Skeletal muscle tissue (tissue), 4 donors: Measurements from ENCODE around the gene TNNT3. TPM values are rescaled to one million over a fixed set of nuclear protein-coding genes. Genes with fewer than 3 reads are reported as not detected.

ENCODE experiments used
- H3K27ac ChIP-seq: one replicate; pipeline ENCODE4 v1.7.0; 2013; ENCODE audit warnings: mild to moderate bottlenecking, low read depth, low read length, inconsistent platforms
- H3K27me3 ChIP-seq, 3 donors: one replicate each; pipeline ENCODE4 v1.7.0; 2013; ENCODE audit warnings: low read length in 3 of 3; ENCODE audit not compliant: control insufficient read depth in 3 of 3, insufficient read depth in 3 of 3
- H3K36me3 ChIP-seq, 3 donors: one replicate each; pipeline ENCODE4 v1.7.0; 2013; ENCODE audit warnings: low read length in 3 of 3; ENCODE audit not compliant: control insufficient read depth in 3 of 3, insufficient read depth in 3 of 3
- H3K4me1 ChIP-seq, 3 donors: one replicate each; pipeline ENCODE4 v1.7.0; 2013; ENCODE audit warnings: low read length in 3 of 3, mild to moderate bottlenecking in 3 of 3; ENCODE audit not compliant: control insufficient read depth in 3 of 3, insufficient read depth in 3 of 3
- H3K4me3 ChIP-seq, 3 donors: one replicate each; pipeline ENCODE4 v1.7.0; 2013; ENCODE audit warnings: low read length in 3 of 3
- H3K9ac ChIP-seq, 3 donors: one replicate each; pipeline ENCODE4 v1.7.0; 2013; ENCODE audit warnings: low read length in 3 of 3, mild to moderate bottlenecking in 3 of 3, moderate library complexity in 2 of 3, low read depth in 1 of 3
- H3K9me3 ChIP-seq, 3 donors: one replicate each; pipeline ENCODE4 v1.7.0; 2013; ENCODE audit warnings: low read length in 3 of 3; ENCODE audit not compliant: control insufficient read depth in 3 of 3
- total RNA-seq: library from RNA; depleted of rRNA; stranded (reverse); fragments of >200 nt; gene quantifications from one replicate; pipeline ENCODE4 v1.2.3, GENCODE V29; 2014
- donor health status: Osteomylitis.

TNNT3 gene
- total RNA-seq, 1 donor from 2014 or later = 4,042 TPM

DNA sequence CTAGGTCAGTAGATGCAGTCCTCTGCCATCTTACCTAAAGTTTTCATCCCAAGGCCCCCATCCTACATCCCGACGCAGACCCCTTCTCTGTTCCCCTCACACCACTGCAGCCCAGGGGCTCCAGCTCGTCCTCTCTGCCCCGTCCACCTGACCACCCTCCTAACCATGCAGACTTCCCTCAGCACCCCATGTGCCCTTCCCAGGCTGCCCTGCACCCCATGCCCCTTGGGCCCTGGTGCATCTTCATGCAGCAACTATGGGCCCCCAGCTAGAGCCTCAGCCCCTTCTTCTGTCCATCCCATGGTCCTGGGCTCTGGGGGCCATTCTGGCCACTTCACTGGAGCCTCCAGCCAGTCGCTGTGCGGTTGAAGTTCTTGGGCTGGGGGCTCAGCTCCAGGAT is 30.7 kb upstream of the TNNT3 start:
- Histone ChIP-seq H3K4me1 (peaks cover 53 to 65% (median 56%) of the 10 kb centered on the region in 3 donors), H3K27me3 (no peaks in the 10 kb centered on the region), H3K4me3 (no peak overlapping the region), H3K9ac (peak overlapping the region in 2 of 3 donors; percentile 54 to 57), H3K36me3 (peaks cover 10 to 38% (median 11%) of the 10 kb centered on the region in 3 donors), H3K9me3 (no peaks in the 10 kb centered on the region), H3K27ac (peak overlapping the region; percentile 64)

DNA sequence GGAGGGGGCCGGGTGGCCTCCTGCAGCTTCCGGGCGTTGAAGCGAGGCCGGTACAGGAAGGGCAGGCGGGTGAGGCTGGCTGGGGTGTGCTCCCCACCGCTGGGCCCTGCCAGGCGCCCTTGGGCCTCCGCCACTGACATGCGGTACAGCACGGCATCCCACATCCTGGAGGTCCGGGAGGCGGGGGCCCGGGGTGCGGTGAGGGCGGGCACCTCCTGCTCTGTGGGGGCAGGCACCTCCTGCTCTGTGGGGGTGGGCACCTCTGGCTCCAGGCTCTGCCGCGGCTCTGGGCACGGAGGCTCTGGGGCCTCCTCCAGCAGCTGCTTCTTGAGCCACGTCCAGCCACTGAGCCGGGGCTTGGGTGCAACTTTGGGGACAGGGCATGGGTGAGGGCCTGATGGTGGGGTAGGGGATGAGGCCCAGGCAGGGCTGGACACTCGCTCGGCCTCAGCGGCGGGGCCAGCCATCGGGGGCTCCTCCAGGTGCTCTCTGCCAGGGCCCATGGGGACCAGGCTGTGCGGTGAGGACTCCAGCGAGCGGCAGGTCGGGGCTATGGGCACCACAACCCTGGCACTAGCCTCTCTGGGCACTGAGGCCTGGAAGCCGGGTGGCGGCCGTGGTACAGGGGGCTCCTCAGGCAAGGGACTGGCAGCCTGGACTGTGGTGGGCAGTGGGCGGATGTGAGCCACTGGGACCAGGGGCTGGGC is 30.1 kb upstream of the TNNT3 start:
- no peak overlapping the region for H3K27ac ChIP-seq
- H3K4me3 ChIP-seq = no peak overlapping the region
- H3K9ac ChIP-seq = peak overlapping the region in 1 of 3 donors; percentile 57
- no peaks in the 10 kb centered on the region for H3K27me3 ChIP-seq
- H3K9me3 ChIP-seq = no peaks in the 10 kb centered on the region
- H3K4me1 ChIP-seq = peaks cover 53 to 66% (median 56%) of the 10 kb centered on the region in 3 donors
- peaks cover 10 to 38% (median 11%) of the 10 kb centered on the region in 3 donors for H3K36me3 ChIP-seq

DNA sequence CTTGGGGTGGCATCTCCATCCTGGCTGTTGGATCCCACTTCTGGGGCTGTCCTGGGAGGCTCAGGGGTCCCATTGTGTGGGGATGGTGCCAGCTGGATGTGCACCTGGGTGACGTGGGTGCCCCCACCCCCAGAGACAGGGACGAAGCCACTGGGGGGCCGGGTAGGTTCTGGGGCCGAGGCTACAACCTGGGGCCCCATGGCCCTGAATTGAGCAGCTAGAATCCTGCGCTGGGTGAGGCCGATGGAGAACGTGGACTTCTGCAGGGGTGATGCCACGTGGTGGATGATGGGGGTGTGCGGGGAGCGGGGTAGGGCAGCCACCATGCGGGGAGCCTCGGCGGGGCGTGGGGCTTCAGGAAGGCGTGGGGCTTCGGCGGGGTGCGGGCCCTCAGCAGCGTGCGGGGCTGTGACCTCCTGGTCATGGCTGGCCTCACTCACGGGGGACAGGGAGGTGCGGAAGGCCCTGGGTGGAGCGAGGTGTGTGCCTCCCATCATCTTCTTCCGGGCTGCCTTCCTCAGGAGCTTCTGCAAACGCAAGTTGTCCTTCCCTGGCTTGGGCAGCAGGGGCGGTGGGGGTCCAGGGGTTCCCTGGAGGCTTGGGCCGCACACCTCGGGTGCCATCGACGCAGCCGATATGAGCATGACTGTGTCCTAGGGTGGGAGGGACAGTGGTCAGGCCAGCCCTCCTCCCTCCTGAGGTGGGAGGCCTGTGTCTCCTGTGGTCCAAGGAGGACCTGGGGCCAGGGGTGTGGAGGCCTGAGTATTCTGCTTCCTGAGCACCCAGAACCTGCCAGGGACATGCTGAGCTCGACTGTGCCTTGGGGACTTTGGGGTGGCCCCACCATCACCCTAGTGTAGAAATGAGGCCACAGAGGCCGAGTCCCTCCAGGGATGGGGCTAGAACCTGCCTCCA is 29.3 kb upstream of the TNNT3 start:
- Histone ChIP-seq H3K4me3 (peak overlapping the region in 1 of 3 donors; percentile 26), H3K9ac (peak overlapping the region; percentile 22 to 70 (median 59)), H3K27ac (peak overlapping the region; percentile 80), H3K9me3 (no peaks in the 10 kb centered on the region), H3K4me1 (peaks cover 53 to 66% (median 56%) of the 10 kb centered on the region in 3 donors), H3K36me3 (peaks cover 6 to 29% (median 11%) of the 10 kb centered on the region in 3 donors), H3K27me3 (no peaks in the 10 kb centered on the region)

DNA sequence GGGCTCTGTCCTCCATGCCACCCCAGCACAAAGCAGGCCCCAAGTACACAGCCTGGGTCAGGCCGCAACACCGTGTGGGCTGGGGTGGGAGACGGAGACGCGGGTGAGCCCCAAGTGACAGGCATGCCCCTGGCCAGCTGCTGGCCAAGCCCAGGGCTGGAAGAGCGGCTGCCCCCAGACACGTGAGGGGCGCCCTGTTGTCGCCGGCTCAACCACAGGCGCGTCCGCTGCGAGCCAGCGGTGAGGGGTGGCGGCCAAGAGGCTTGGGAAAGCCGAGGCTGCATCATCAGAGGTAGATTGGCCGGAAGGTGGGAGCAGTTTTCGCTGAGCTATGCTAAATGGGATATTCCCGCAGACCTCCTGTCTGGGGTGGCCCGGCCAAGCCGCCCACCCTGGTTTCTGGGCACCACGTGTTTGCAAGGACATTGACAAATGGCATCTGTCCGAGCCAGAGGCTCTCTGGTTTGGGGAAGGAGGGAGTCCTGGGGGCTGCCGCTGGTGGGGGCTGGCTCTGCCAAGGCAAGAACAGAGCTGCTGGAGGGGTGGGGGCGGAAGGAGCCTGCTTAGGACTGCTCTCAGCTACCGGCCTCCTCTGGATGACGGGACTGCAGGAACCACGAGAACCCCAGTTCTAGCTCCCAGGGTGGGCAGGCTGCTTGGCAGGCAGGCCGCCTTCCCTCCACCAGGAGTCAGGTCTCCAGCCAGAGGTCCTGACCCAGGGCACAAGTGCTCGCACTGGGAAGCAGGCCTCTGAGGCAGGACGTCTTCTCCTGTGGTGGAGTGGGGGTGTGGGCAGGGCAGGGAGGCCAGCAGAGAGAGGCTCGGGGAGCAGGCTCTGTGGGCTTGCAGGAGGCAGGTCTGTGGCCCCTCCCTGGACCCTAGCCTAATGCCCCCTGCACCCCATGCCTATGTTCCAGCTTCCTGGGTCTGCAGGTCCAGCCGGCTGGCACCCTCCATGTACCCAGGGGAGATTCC is 28.4 kb upstream of the TNNT3 start:
- Histone ChIP-seq H3K9ac (peak overlapping the region; percentile 59 to 76 (median 70)), H3K27me3 (no peaks in the 10 kb centered on the region), H3K4me1 (peaks cover 53 to 66% (median 56%) of the 10 kb centered on the region in 3 donors), H3K36me3 (peaks cover 3 to 20% (median 11%) of the 10 kb centered on the region in 3 donors), H3K27ac (peak overlapping the region; percentile 80), H3K4me3 (peak overlapping the region; percentile 13 to 50 (median 14)), H3K9me3 (no peaks in the 10 kb centered on the region)

DNA sequence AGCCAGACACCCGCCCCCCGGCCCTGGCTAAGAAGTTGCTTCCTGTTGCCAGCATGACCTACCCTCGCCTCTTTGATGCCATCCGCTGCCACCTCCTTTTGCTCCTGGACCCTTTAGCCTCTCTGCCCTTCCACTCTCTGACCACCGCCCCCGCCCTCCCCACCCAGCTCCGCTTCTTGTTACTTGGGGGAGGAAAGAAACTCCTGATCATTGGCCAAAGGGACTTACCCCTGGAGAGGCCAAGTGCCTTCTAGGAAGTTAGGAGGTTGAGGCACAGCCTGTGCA is 27.7 kb upstream of the TNNT3 start, which contains the start of gene PRR33:
PRR33 (minus strand) TSS at position 65 of the 285 bp plus-strand sequence. CDS start 1,311 bp downstream, outside the sequence.
- Histone ChIP-seq H3K9ac (peak within 1 kb of the TSS; percentile 59 to 76 (median 70)), H3K36me3 (peaks cover 0 to 16% (median 11%) of the 10 kb centered on the region in 3 donors), H3K4me1 (peaks cover 53 to 66% (median 56%) of the 10 kb centered on the region in 3 donors), H3K4me3 (peak within 1 kb of the TSS; percentile 14 to 50 (median 22)), H3K27ac (peak within 1 kb of the TSS; percentile 80), H3K27me3 (no peaks in the 10 kb centered on the region), H3K9me3 (no peaks in the 10 kb centered on the region)

DNA sequence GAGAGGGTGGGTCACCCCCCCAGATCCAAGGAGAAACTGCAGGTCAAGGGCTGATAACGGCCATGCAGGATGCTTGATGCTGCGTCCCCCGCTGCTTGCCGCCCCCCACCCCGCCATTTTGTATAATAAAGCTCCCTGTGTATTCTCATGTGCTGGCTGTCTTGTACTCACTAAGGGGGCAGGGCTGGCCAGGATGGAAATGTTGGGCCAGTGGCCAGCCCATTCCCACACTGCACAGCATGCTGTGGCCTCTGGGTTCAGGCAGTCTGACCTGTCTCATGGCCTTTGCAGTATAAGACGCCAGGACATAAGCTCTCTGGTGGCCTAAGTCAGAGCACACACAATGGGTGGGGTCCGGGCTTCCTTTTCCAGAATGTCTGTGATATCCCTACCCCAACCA is 27.4 kb upstream of the TNNT3 start:
- peaks cover 0 to 16% (median 11%) of the 10 kb centered on the region in 3 donors for H3K36me3 ChIP-seq
- no peaks in the 10 kb centered on the region for H3K9me3 ChIP-seq
- H3K4me1 ChIP-seq = peaks cover 53 to 66% (median 56%) of the 10 kb centered on the region in 3 donors
- no peaks in the 10 kb centered on the region for H3K27me3 ChIP-seq
- peak overlapping the region; percentile 80 for H3K27ac ChIP-seq
- peak overlapping the region in 2 of 3 donors; percentile 22 to 40 for H3K4me3 ChIP-seq
- peak overlapping the region in 2 of 3 donors; percentile 59 to 70 for H3K9ac ChIP-seq

DNA sequence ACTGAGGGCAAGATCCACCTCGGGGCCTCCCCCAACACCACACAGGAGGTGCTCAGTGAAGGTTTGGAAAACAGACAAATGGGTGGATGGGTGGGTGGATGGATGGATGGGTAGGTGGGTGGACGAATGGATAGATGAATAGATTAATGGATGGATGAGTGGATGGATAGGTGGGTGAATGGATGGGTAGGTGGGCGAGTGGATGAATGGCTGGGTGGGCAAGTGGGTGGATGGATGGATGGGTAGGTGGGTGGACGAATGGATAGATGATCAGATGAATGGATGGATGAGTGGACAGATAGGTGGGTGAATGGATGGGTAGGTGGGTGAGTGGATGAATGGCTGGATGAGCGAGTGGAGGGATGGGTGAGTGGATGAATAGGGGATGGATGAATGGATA is 26.9 kb upstream of the TNNT3 start:
- Histone ChIP-seq H3K4me3 (peak overlapping the region in 2 of 3 donors; percentile 22 to 40), H3K27me3 (no peaks in the 10 kb centered on the region), H3K9me3 (no peaks in the 10 kb centered on the region), H3K9ac (peak overlapping the region in 1 of 3 donors; percentile 70), H3K36me3 (peaks cover 0 to 14% (median 9%) of the 10 kb centered on the region in 3 donors), H3K4me1 (peaks cover 53 to 63% (median 55%) of the 10 kb centered on the region in 3 donors), H3K27ac (peak overlapping the region; percentile 80)

DNA sequence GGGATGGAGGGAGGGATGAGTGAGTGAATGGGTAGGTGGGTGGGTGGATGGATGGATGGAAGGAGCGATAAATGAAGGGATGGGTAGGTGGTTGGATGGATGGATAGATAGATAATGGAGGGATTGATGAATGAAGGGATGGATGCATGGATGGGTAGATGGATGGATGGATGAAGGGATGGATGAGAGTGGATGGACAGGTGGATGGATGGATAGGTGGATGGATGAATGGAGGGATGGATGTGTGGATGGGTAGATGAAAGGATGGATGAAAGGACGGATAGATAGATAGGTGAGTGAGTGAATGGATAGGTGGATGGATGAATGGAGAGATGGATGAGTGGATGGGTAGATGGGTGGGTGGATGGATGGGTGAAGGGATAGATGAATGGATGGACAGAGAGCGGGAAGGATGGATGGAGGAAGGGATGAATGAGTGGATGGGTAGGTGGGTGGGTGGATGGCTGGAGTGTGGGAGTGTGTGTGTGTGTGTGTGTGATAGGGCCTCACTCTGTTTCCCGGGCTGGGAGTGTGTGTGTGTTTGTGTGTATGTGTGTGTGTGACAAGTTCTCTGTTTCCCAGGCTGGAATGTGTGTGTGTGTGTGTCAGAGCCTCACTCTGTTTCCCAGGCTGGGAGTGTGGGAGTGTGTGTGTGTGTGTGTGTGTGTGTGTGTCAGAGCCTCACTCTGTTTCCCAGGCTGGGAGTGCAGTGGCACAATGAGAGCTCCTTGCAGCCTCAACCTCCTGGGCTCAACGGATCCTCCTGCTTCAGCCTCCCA is 25.7 kb upstream of the TNNT3 start:
- Histone ChIP-seq H3K27ac (no peak overlapping the region), H3K9me3 (no peaks in the 10 kb centered on the region), H3K36me3 (peaks cover 0 to 4% (median 4%) of the 10 kb centered on the region in 3 donors), H3K4me1 (peaks cover 42 to 51% (median 43%) of the 10 kb centered on the region in 3 donors), H3K9ac (no peak overlapping the region), H3K27me3 (no peaks in the 10 kb centered on the region), H3K4me3 (no peak overlapping the region)
